IMR-90 (cell line): Measurements from ENCODE around the gene EML4. TPM values are rescaled to one million over a fixed set of nuclear protein-coding genes. Genes with fewer than 3 reads are reported as not detected.

Experiments
- ATAC-seq: fragments of 200-7000 bp; cut with Tn5 transposase; 2 replicates; pipeline ENCODE4 v1.9.1; 2020; ENCODE audit warnings: low read depth, mild to moderate bottlenecking, moderate library complexity
- BruUV-seq: library from RNA; stranded (reverse); fragments of 400-500 nt; replicated peaks from 2 replicates; lab custom pipeline; 2021; lab: Mats Ljungman, UMichigan
- CTCF ChIA-PET: fragments of 300-600 bp; formaldehyde crosslinking; extraction: SDS; loops from one replicate; lab custom pipeline; 2021; ENCODE audit warnings: antibody characterized with exemption; lab: Yijun Ruan, JAX
- POLR2A ChIA-PET: fragments of 300-600 bp; sonication (Branson Sonifier 250); formaldehyde crosslinking; loops from one replicate; lab custom pipeline; 2022; ENCODE audit warnings: antibody characterized with exemption; ENCODE audit not compliant: unreplicated experiment; lab: Charles Lee
- DNase-seq: peaks from one replicate; pipeline ENCODE4 v3.0.0; 2013
- H2AFZ ChIP-seq: replicated peaks from 2 replicates; pipeline ENCODE3; 2013; ENCODE audit warnings: low read length, mild to moderate bottlenecking; ENCODE audit not compliant: poor library complexity
- H2AK5ac ChIP-seq: 2 replicates; pipeline ENCODE4 v1.6.1; 2013; ENCODE audit warnings: low read depth, low read length, inconsistent platforms
- H2AK9ac ChIP-seq: replicated peaks from 2 replicates; pipeline ENCODE3; 2013; ENCODE audit warnings: mild to moderate bottlenecking, low read depth, low read length, moderate library complexity; ENCODE audit not compliant: poor library complexity
- H2BK120ac ChIP-seq: 2 replicates; pipeline ENCODE4 v1.6.1; 2013; ENCODE audit warnings: low read depth, low read length, inconsistent platforms
- H2BK15ac ChIP-seq: 3 replicates; pipeline ENCODE4 v1.6.1; 2013; ENCODE audit warnings: low read depth, low read length, inconsistent platforms
- H2BK20ac ChIP-seq: 2 replicates; pipeline ENCODE4 v1.6.1; 2013; ENCODE audit warnings: low read depth, mild to moderate bottlenecking, inconsistent platforms, low read length, moderate library complexity
- H2BK5ac ChIP-seq: 2 replicates; pipeline ENCODE4 v1.6.1; 2013; ENCODE audit warnings: mild to moderate bottlenecking, low read depth, low read length, inconsistent platforms; ENCODE audit not compliant: poor library complexity, severe bottlenecking
- H3K14ac ChIP-seq: replicated peaks from 2 replicates; pipeline ENCODE4 v1.6.1; 2013; ENCODE audit warnings: low read depth, low read length, inconsistent platforms
- H3K18ac ChIP-seq: 2 replicates; pipeline ENCODE4 v1.6.1; 2013; ENCODE audit warnings: low read depth, low read length, control low read depth
- H3K23ac ChIP-seq: 2 replicates; pipeline ENCODE4 v1.6.1; 2013; ENCODE audit warnings: low read depth, low read length, inconsistent platforms
- H3K27ac ChIP-seq: 2 replicates; pipeline ENCODE4 v1.5.1; 2013; ENCODE audit warnings: mild to moderate bottlenecking, control low read depth, low read length; ENCODE audit not compliant: insufficient read depth
- H3K27me3 ChIP-seq: 2 replicates; pipeline ENCODE4 v1.6.1; 2013; ENCODE audit warnings: low read length; ENCODE audit not compliant: control insufficient read depth, insufficient read depth
- H3K36me3 ChIP-seq: 2 replicates; pipeline ENCODE4 v1.6.1; 2013; ENCODE audit warnings: low read length, mixed read lengths; ENCODE audit not compliant: control insufficient read depth, insufficient read depth
- H3K4ac ChIP-seq: 2 replicates; pipeline ENCODE4 v1.6.1; 2013; ENCODE audit warnings: low read depth, low read length, inconsistent platforms
- H3K4me1 ChIP-seq: 2 replicates; pipeline ENCODE4 v1.6.1; 2013; ENCODE audit warnings: low read length, mixed read lengths; ENCODE audit not compliant: control insufficient read depth, insufficient read depth
- H3K4me2 ChIP-seq: 2 replicates; pipeline ENCODE4 v1.6.1; 2013; ENCODE audit warnings: low read depth, mild to moderate bottlenecking, control low read depth, low read length, moderate library complexity
- H3K4me3 ChIP-seq: 2 replicates; pipeline ENCODE4 v1.5.1; 2013; ENCODE audit warnings: low read depth, mild to moderate bottlenecking, control low read depth, low read length, moderate library complexity; ENCODE audit not compliant: insufficient read depth
- H3K56ac ChIP-seq: 2 replicates; pipeline ENCODE4 v1.6.1; 2013; ENCODE audit warnings: low read length, inconsistent platforms; ENCODE audit not compliant: insufficient read depth; ENCODE audit errors: extremely low read depth
- H3K79me1 ChIP-seq, 2 experiments: 2 replicates each; pipeline ENCODE4 v1.6.1; 2013; ENCODE audit warnings: low read length in 2 of 2, inconsistent platforms in 1 of 2, low read depth in 1 of 2
- H3K9ac ChIP-seq: 2 replicates; pipeline ENCODE4 v1.6.1; 2013; ENCODE audit warnings: low read depth, low read length, control low read depth
- H3K9me1 ChIP-seq: 2 replicates; pipeline ENCODE4 v1.6.1; 2013; ENCODE audit warnings: low read length, inconsistent platforms; ENCODE audit not compliant: insufficient read depth
- H3K9me3 ChIP-seq: 2 replicates; pipeline ENCODE4 v1.6.1; 2013; ENCODE audit warnings: low read length; ENCODE audit not compliant: control insufficient read depth, insufficient read depth
- H4K20me1 ChIP-seq: 2 replicates; pipeline ENCODE4 v1.6.1; 2013; ENCODE audit warnings: low read length, inconsistent platforms; ENCODE audit not compliant: insufficient read depth
- H4K5ac ChIP-seq: 2 replicates; pipeline ENCODE4 v1.6.1; 2013; ENCODE audit warnings: mild to moderate bottlenecking, low read depth, low read length, control low read depth
- H4K8ac ChIP-seq, 2 experiments: 2 replicates each; pipeline ENCODE4 v1.6.1; 2013; ENCODE audit warnings: low read depth in 2 of 2, low read length in 2 of 2, control low read depth in 1 of 2, inconsistent platforms in 1 of 2
- H4K91ac ChIP-seq: 2 replicates; pipeline ENCODE4 v1.6.1; 2013; ENCODE audit warnings: low read depth, low read length, inconsistent platforms; ENCODE audit not compliant: insufficient read depth
- WGBS, 2 experiments: methylation state at CpG; one replicate each; pipeline versions ENCODE4 v1.1.5 to v1.1.7; 2013; ENCODE audit warnings: missing lambda C conversion rate in 2 of 2; ENCODE audit not compliant: insufficient read length in 1 of 2; ENCODE audit errors: extremely low coverage in 2 of 2; 5-methylcytosine and 5-hydroxymethylcytosine counted together
- dilution Hi-C: fragments of 300-500 bp; cut with HindIII; formaldehyde crosslinking; loops from one replicate; pipeline ENCODE4 v1.14.3; 2018; ENCODE audit warnings: low sequenced_read_pairs; ENCODE audit not compliant: unreplicated experiment
- in situ Hi-C: fragments of 300-500 bp; cut with MboI; formaldehyde crosslinking; loops from 3 replicates; pipeline ENCODE4 v1.14.3; 2019; ENCODE audit warnings: low sequenced_read_pairs, inconsistent platforms, mixed read lengths
- intact Hi-C: fragments of 100-400 bp; cut with micrococcal nuclease; formaldehyde crosslinking; loops from 2 replicates; pipeline ENCODE4 v1.10.0; 2022
- polyA plus RNA-seq, 3 experiments: library from polyadenylated mRNA; depleted of rRNA; stranded (reverse); fragments of >200 nt; gene quantifications; 2 replicates each; pipeline ENCODE4 v1.2.3, GENCODE V29; 2012; ENCODE audit warnings: low replicate concordance in 1 of 3
- total RNA-seq: library from RNA; depleted of rRNA; stranded (reverse); fragments of >200 nt; gene quantifications from 2 replicates; pipeline ENCODE4 v1.2.3, GENCODE V29; 2012
- TF ChIP-seq, protein P1 (sequence below): fragments of 150-350 bp; IDR thresholded peaks from 2 replicates; pipeline ENCODE4 v1.6.1; 2017; ENCODE audit warnings: mild to moderate bottlenecking, antibody characterized with exemption, low read length, low read depth

EML4 gene
- total and polyA plus RNA-seq, 2 of the 4 experiments (the other 2 are of a cell fraction) = 29.7 to 73.7 TPM

DNA sequence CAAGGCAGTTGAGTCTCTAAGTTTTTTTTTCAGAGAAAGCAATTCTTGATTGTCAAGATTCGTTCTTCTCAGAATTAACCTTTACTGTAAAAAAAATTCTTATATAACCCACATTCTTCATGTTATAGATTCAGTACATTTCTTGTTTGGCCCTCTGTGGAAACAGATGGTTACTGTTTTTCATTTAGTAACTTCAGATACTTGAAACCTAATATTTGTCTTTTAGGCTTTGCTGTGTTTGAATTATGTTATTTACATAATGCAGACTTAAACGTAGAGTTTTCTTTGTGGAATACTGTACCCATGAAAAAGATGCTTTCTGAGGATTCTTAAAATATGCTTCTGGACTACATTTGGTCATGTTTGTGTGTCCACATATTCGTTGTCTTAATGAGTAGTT is 48.2 kb downstream of the EML4 start:
- no TSS peak for BruUV-seq
- no peak overlapping the region for H3K4me2 ChIP-seq
- no peak for ATAC-seq

More for the DNA sequence above, 48.2 kb downstream of the EML4 start:
- intact Hi-C loops (no loop called here), dilution Hi-C loops (no loop called here), in situ Hi-C loops (no loop called here)
- Histone ChIP-seq H2AK5ac (no peak overlapping the region), H3K4me1 (peaks cover 10% of the 10 kb centered on the region), H3K36me3 (peaks cover 2% of the 10 kb centered on the region; the same call in 1 of the 2 replicates), H4K20me1 (peaks cover 3% of the 10 kb centered on the region), H3K4me3 (no peak overlapping the region), H4K5ac (no peak overlapping the region), H3K27ac (peak overlapping the region; percentile 35; the same call in 1 of the 2 replicates), H3K14ac (no peak overlapping the region), H3K56ac (no peak overlapping the region), H4K8ac (no peak overlapping the region), H2BK15ac (no peak overlapping the region), H2AFZ (no peak overlapping the region), H3K9ac (no peak overlapping the region), H2BK120ac (no peak overlapping the region), H3K18ac (no peak overlapping the region), H3K27me3 (no peaks in the 10 kb centered on the region), H3K4ac (no peak overlapping the region), H2BK20ac (no peak overlapping the region), H3K79me1 (peaks cover 50 to 62% of the 10 kb centered on the region in 2 experiments), H2AK9ac (no peak overlapping the region), H4K91ac (no peak overlapping the region), H2BK5ac (peak overlapping the region; percentile 12), H3K9me1 (peaks cover 6% of the 10 kb centered on the region), H3K23ac (no peak overlapping the region), H3K9me3 (no peaks in the 10 kb centered on the region)
- TF ChIP-seq, protein P1, sequence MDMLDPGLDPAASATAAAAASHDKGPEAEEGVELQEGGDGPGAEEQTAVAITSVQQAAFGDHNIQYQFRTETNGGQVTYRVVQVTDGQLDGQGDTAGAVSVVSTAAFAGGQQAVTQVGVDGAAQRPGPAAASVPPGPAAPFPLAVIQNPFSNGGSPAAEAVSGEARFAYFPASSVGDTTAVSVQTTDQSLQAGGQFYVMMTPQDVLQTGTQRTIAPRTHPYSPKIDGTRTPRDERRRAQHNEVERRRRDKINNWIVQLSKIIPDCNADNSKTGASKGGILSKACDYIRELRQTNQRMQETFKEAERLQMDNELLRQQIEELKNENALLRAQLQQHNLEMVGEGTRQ = no peak
- ChIA-PET POLR2A (no interaction called here), CTCF (no interaction called here)
- WGBS, 2 experiments = no CpG with 5 or more reads among the region's 3 CpGs
- no peak for DNase-seq
